Testis (tissue), 2 donors: Measurements from ENCODE around the gene ARID5B.

ENCODE experiments used
- CTCF ChIP-seq, 3 experiments: fragments of 450-650 bp in 2 of 3; fragments of 200-600 bp in 1 of 3; sonication (generic) in 1 of 3; IDR thresholded peaks; one replicate each; pipeline ENCODE4 v1.5.1; 2016 to 2019; ENCODE audit warnings: antibody characterized with exemption in 3 of 3, mild to moderate bottlenecking in 2 of 3, moderate library complexity in 1 of 3
- POLR2A ChIP-seq: fragments of 450-650 bp; IDR thresholded peaks from one replicate; pipeline ENCODE4 v1.6.1; 2017; ENCODE audit warnings: antibody characterized with exemption, mild to moderate bottlenecking, moderate library complexity

GRCh38 chr10:62040881-62041280, 139.4 kb downstream of the ARID5B start:
- TF ChIP-seq CTCF (IDR thresholded peaks at IDR 0.05) (no peak), POLR2A (no peak)
